Astrocyte of the cerebellum (primary cell): ENCODE results near the gene CLEC9A.

ENCODE experiments used
- DNase-seq: peaks from one replicate; pipeline ENCODE4 v3.0.0-alpha.2; 2011; ENCODE audit warnings: low read depth
- H3K4me3 ChIP-seq: 2 replicates; pipeline ENCODE4 v1.5.1; 2011; ENCODE audit warnings: mild to moderate bottlenecking, low read depth, low read length, moderate library complexity
- in situ Hi-C: cut with HindIII; loops from 2 replicates; pipeline ENCODE4 v1.10.0; 2017; ENCODE audit warnings: low sequenced_read_pairs
- TF ChIP-seq, protein P1 (sequence below): IDR thresholded peaks from 2 replicates; pipeline ENCODE4 v1.5.1; 2012; ENCODE audit warnings: low read length, low read depth, moderate library complexity, mild to moderate bottlenecking; ENCODE audit errors: missing control alignments

Gene CLEC9A

DNA sequence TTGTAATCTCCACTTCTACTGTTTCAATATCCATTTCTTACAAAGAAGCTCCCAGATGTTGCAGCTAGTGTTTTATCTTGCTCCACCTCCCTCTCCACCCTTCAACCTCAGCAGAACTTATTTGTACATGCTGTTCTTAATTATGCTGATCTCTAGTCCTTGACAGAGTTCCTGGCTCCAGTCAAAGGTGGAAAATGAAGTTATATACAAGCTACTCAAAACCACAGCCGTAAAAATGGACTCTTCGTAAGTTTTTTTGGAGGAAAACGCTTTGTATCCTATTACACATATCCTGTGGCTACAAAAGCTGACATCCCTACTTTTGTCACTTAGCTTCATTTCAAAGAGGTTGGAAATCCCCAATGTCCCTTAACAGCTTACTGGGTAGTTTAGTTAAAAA lies 67.0 kb downstream of the CLEC9A start:
- in situ Hi-C loops, result no loop called here
- DNase-seq, result no peak
- TF ChIP-seq, protein P1, sequence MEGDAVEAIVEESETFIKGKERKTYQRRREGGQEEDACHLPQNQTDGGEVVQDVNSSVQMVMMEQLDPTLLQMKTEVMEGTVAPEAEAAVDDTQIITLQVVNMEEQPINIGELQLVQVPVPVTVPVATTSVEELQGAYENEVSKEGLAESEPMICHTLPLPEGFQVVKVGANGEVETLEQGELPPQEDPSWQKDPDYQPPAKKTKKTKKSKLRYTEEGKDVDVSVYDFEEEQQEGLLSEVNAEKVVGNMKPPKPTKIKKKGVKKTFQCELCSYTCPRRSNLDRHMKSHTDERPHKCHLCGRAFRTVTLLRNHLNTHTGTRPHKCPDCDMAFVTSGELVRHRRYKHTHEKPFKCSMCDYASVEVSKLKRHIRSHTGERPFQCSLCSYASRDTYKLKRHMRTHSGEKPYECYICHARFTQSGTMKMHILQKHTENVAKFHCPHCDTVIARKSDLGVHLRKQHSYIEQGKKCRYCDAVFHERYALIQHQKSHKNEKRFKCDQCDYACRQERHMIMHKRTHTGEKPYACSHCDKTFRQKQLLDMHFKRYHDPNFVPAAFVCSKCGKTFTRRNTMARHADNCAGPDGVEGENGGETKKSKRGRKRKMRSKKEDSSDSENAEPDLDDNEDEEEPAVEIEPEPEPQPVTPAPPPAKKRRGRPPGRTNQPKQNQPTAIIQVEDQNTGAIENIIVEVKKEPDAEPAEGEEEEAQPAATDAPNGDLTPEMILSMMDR, result no peak
- no peak overlapping the region for H3K4me3 ChIP-seq

DNA sequence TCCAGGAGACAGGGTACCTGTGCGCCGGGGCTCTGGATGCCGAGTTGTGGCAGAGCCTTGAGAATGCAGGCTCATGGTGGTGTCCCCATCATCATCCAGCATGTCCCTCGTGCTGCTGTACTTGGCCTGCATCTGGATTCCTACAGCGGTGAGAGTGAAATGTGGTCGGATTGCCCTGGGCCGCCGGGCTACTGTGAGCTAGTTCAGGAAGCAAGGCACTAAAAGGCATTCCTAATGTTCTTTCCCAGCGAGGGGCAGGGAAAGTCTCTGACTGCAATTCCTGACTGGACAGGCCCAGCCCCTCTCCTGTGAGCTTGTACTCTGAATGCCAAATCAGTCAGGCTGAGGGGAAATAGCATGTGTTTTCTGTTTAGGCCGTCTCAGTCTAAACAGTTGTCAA lies 68.3 kb downstream of the CLEC9A start, which contains the start of gene CLEC1A:
Gene CLEC1A, minus strand, starts transcription at position 195 of the 400 bp plus-strand sequence. Its CDS starts 63 bp downstream, at position 132.
- no peak within 1 kb of the TSS for H3K4me3 ChIP-seq
- in situ Hi-C loops, result no loop called here
- TF ChIP-seq, protein P1, result no peak
- peak; percentile 20 for DNase-seq

DNA sequence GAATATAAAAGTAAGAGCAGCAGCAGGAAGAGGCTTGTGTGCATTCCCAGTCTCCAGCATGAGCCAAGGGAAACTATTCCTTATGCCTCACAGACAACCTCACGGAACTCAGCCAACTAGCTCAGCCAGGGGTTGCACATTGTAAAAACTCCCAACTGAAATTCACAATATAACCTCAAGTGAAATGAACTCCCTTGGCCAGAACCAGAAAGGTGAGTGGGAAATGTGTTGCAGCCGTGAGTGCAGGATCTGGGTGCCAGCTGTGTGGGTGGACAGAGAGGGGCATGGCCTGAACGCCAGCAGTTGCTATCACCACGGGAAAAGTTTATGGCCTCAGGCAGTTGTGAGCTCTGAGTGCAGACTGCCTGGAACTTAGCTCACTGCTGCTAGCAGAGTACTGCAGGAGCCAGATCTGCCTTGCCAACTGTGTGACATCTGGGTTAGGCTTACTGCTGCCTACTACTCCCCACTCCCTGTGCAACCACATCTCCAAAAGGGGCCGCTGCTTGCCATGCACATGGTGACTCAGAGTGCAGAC lies 70.6 kb downstream of the CLEC9A start:
- H3K4me3 ChIP-seq, result no peak overlapping the region
- peak; percentile 40 for DNase-seq
- in situ Hi-C loops, result no loop called here
- TF ChIP-seq, protein P1, result no peak

DNA sequence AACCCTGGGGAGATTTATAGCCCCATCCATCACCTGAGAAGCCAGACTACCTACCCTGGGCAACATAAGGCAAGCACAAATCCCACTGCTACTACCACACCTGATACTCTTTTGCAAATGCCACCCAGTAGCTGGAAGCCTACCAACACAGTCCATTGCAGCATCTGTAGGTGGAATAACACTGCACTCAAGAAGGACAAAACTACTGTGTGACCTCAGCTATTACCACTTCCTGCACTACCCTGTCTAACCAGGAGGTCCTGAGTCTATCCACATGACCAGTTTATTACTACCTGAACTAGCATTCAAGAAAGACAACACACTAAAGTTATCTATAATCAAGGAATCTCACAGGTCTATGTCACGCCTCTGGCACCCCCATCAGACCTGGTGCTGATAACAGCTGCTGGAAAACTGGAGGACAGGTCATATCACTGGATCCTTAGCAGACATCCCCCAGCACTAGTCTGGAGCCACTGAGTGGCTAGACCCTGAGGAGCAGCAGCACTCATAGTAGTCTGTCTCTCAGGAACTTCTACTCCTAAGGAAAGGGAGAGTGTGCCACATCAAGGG lies 71.3 kb downstream of the CLEC9A start:
- no peak for DNase-seq
- in situ Hi-C loops, result no loop called here
- H3K4me3 ChIP-seq, result no peak overlapping the region
- TF ChIP-seq, protein P1, result no peak

DNA sequence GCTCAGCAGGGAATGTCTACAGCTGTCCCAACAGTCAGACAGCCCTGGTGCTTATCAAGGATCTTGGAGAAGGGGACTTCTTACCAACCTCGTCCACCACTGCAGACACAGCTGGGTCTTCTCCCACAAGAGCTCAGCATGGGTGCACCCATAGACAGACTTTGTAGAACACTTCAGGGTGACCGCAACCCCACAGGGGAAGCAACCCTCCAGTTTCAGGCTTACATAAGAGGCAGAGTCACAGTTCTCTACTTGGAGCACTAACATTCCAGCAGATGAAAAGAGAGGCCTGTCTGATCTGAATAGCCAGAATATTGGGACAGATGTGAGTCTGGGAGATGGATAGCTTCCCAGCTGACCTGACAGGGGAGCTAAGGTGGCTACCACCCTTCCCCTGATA lies 71.8 kb downstream of the CLEC9A start:
- TF ChIP-seq, protein P1, result no peak
- no peak overlapping the region for H3K4me3 ChIP-seq
- DNase-seq, result no peak
- in situ Hi-C loops, result no loop called here

DNA sequence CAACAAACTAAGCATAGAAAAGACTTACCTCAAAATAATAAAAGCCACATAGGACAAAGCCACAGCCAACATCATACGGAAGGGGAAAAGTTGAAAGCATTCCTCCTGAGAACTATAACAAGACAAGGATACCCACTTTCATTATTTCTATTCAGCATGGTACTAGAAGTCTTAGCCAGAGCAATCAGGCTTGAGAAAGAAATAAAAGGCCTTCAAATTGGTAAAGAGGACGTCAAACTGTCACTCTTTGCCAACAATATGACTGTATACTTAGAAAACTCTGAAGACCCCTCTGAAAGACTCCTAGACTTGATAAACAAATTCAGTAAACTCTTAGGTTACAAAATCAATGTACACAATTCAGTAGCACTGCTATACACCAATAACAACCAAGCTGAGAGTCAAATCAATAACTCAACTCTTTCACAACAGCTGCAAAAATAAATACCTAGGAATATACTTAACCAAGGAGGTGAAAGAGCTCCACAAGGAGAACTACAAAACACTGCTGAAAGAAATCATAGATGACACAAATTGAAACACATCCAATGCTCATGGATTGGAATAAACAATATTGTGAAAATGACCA lies 79.9 kb downstream of the CLEC9A start:
- no peak overlapping the region for H3K4me3 ChIP-seq
- no peak for DNase-seq
- TF ChIP-seq, protein P1, result no peak
- in situ Hi-C loops, result no loop called here
